ENCODE results near the gene LKAAEAR1. TPM values are rescaled to one million over a fixed set of nuclear protein-coding genes. Genes with fewer than 3 reads are reported as not detected.

Gene LKAAEAR1
- total RNA-seq, 3 donors from 2014 or later (not counting 1 experiment from before 2014, with no cell fraction given): not detected

DNA sequence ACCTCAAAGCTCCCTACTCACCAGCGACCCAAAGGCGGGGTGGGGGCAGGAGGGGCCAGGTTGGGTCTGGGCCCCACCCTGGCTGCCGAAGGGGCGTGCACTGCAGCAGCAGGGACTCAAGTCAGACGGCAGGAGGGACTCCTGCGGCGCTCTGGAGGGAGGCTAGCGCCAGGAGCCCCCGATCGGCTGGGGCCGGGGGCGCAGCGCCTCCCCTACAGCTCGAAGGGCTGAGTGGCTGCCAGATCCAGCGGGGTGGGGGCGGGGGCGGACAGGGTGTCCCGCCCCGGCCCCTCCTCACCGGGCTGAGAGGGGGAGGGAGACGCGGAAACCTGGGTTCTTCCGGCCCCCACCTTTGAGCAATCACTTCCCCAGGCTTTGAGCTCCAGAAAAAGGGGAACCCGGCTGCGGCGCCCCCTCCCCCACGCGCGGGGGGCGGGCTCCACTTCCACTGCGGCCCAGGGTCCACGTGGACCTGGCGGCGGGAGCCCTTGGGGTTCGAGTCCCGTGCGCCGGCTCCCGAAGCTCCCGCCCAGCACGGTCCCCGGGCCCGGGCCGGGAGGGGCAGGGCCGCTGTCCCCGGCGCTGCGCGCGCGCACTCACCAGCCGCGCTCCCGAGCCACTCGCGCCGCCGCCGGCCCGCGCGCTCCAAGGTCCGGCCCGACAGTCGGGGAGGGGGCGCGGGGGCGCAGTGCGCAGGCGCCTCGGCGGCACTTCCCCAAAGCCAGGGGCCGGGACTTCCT is 4.8 kb downstream of the LKAAEAR1 start, which contains the start of gene RGS19:
Gene RGS19, minus strand, starts transcription at position 246 of the 740 bp plus-strand sequence. CDS start 2,632 bp downstream, outside the sequence.
- peaks cover 2% of the 10 kb centered on the region for H3K27me3 ChIP-seq (ENCODE audit: control insufficient read depth, insufficient read depth, low read length)
- Mint-ChIP-seq H3K27ac (peak within 1 kb of the TSS; percentile 82 to 92), H3K4me3 (peak within 1 kb of the TSS; percentile 90), H3K27me3 (ENCODE audit: low read depth in 2 of 2) (peaks cover 0 to 4% of the 10 kb centered on the region in 2 donors), H3K9me3 (no peaks in the 10 kb centered on the region), H3K4me1 (peaks cover 26 to 61% of the 10 kb centered on the region in 2 donors), H3K36me3 (no peaks in the 10 kb centered on the region)
- ATAC-seq: peak; percentile 38 to 70 (median 41)
- H3K36me3 ChIP-seq (ENCODE audit: control insufficient read depth, insufficient read depth, low read length): peaks cover 15% of the 10 kb centered on the region
- TF ChIP-seq, protein P1, sequence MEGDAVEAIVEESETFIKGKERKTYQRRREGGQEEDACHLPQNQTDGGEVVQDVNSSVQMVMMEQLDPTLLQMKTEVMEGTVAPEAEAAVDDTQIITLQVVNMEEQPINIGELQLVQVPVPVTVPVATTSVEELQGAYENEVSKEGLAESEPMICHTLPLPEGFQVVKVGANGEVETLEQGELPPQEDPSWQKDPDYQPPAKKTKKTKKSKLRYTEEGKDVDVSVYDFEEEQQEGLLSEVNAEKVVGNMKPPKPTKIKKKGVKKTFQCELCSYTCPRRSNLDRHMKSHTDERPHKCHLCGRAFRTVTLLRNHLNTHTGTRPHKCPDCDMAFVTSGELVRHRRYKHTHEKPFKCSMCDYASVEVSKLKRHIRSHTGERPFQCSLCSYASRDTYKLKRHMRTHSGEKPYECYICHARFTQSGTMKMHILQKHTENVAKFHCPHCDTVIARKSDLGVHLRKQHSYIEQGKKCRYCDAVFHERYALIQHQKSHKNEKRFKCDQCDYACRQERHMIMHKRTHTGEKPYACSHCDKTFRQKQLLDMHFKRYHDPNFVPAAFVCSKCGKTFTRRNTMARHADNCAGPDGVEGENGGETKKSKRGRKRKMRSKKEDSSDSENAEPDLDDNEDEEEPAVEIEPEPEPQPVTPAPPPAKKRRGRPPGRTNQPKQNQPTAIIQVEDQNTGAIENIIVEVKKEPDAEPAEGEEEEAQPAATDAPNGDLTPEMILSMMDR (IDR thresholded peaks at IDR 0.05): no peak
- H3K4me1 ChIP-seq (ENCODE audit: control insufficient read depth, insufficient read depth, low read length): peaks cover 68% of the 10 kb centered on the region
- intact Hi-C loops (cut with micrococcal nuclease): no loop called here
- under 1% methylated on average over 73 of the region's 73 CpGs for WGBS (ENCODE audit: insufficient coverage)
- peak within 1 kb of the TSS; percentile 77 for H3K27ac ChIP-seq (ENCODE audit: low read length)
- H3K4me3 ChIP-seq (ENCODE audit: low read length): peak within 1 kb of the TSS; percentile 75
- DNase-seq: peak; percentile 54 to 83
- H3K9me3 ChIP-seq (ENCODE audit: control insufficient read depth, insufficient read depth, low read length): no peaks in the 10 kb centered on the region

DNA sequence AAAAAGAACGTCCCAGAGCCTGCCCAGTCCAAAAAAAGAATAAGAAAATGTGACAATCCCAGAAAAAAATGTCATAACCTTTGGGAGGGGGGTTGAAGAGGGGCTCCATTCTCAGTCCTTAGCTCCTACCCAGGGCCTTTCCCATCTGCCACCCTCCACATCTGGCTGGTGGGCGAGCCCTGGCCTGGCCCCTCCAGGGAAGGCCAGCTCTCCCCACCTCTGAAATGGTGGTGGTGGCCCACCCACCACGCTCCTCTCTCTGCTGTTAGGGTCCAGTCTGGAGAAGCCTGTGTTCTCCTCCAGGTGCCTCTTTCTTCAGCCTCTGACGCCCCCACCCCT is 5.3 kb downstream of the LKAAEAR1 start:
- intact Hi-C loops (cut with micrococcal nuclease): no loop called here
- Histone ChIP-seq H3K27me3 (ENCODE audit: control insufficient read depth, insufficient read depth, low read length) (no peaks in the 10 kb centered on the region), H3K4me1 (ENCODE audit: control insufficient read depth, insufficient read depth, low read length) (peaks cover 65% of the 10 kb centered on the region), H3K9me3 (ENCODE audit: control insufficient read depth, insufficient read depth, low read length) (no peaks in the 10 kb centered on the region), H3K4me3 (ENCODE audit: low read length) (peak overlapping the region; percentile 75), H3K36me3 (ENCODE audit: control insufficient read depth, insufficient read depth, low read length) (peaks cover 21% of the 10 kb centered on the region), H3K27ac (ENCODE audit: low read length) (peak overlapping the region; percentile 69)
- WGBS (ENCODE audit: insufficient coverage): 0% methylated on average over 4 of the region's 4 CpGs
- Mint-ChIP-seq H3K27ac (peak overlapping the region; percentile 82 to 92), H3K27me3 (ENCODE audit: low read depth in 2 of 2) (no peaks in the 10 kb centered on the region), H3K4me3 (peak overlapping the region; percentile 90), H3K9me3 (no peaks in the 10 kb centered on the region), H3K36me3 (no peaks in the 10 kb centered on the region), H3K4me1 (peaks cover 21 to 58% of the 10 kb centered on the region in 2 donors)
- DNase-seq (no peak), ATAC-seq (no peak)
- TF ChIP-seq, protein P1 (IDR thresholded peaks at IDR 0.05): no peak

DNA sequence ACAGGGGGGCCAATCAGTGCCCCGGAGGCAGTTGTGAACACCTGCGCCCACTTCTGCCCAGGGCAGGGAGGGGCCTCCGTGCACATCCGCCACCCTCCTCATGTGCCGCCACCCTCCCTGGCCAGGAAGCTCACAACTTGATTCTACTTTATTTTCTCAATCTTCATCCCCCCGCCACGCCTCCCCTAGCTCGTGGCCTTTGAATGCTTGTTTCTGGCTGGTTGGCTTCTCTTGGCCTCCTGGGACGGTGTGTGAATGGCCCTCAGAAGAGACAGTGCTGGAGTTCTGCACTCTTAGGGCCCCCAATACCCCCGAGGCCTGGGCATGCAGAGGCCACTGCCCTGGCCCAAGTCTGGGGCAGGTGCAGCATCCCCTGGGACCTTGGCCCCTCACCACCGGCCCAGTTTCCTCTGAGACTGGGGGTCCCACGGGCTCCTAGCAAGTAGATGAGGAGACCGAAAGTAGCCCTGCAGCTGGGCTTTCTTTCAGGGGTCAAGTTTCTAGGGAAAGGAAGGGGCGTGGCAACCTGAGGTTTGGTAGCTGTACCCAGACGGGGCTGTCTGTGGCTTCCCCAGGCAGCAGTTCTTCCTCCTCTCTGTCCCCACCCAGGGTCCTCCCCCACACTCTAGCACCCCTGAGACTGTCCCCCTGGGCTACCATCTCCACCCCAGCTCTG is 6.2 kb downstream of the LKAAEAR1 start:
- H3K4me3 ChIP-seq (ENCODE audit: low read length): peak overlapping the region; percentile 75
- H3K4me1 Mint-ChIP-seq: peaks cover 18 to 54% of the 10 kb centered on the region in 2 donors
- ATAC-seq (peak; percentile 50 to 55 (median 53)), DNase-seq (peak in 1 of 2 donors; percentile 83)
- peak overlapping the region; percentile 82 to 92 for H3K27ac Mint-ChIP-seq
- no peaks in the 10 kb centered on the region for H3K9me3 ChIP-seq (ENCODE audit: control insufficient read depth, insufficient read depth, low read length)
- TF ChIP-seq, protein P1 (IDR thresholded peaks at IDR 0.05): no peak
- no peaks in the 10 kb centered on the region for H3K27me3 Mint-ChIP-seq (ENCODE audit: low read depth in 2 of 2)
- peaks cover 60% of the 10 kb centered on the region for H3K4me1 ChIP-seq (ENCODE audit: control insufficient read depth, insufficient read depth, low read length)
- no peaks in the 10 kb centered on the region for H3K9me3 Mint-ChIP-seq
- no peaks in the 10 kb centered on the region for H3K27me3 ChIP-seq (ENCODE audit: control insufficient read depth, insufficient read depth, low read length)
- peak overlapping the region; percentile 90 for H3K4me3 Mint-ChIP-seq
- H3K36me3 ChIP-seq (ENCODE audit: control insufficient read depth, insufficient read depth, low read length): peaks cover 29% of the 10 kb centered on the region
- intact Hi-C loops (cut with micrococcal nuclease): no loop called here
- 0% methylated on average over 15 of the region's 15 CpGs for WGBS (ENCODE audit: insufficient coverage)
- no peaks in the 10 kb centered on the region for H3K36me3 Mint-ChIP-seq
- H3K27ac ChIP-seq (ENCODE audit: low read length): peak overlapping the region; percentile 69

All from natural killer cell (primary cell).